GM18951 (cell line): ENCODE measurements around the gene ATP10B.
"Not testable (repeated sequence)": the region's sequence is repeated elsewhere in the genome, so short reads cannot be mapped to it uniquely, and the experiment has no call there.

Source experiments
- POLR2A ChIP-seq: IDR thresholded peaks from 4 replicates; pipeline ENCODE4 v1.6.1; 2011; ENCODE audit warnings: mild to moderate bottlenecking; ENCODE audit not compliant: insufficient read length, insufficient read depth; ENCODE audit errors: extremely low read depth
- in situ Hi-C: fragments of 300-500 bp; cut with MboI; formaldehyde crosslinking; loops from one replicate; pipeline ENCODE4 v1.12.0; 2022; ENCODE audit warnings: low sequenced_read_pairs, mixed read lengths, inconsistent platforms; ENCODE audit not compliant: unreplicated experiment

Gene ATP10B

GRCh38 chr5:160837749-160838593, 14.0 kb downstream of the ATP10B start:
- TF ChIP-seq POLR2A, result no peak
- in situ Hi-C loops, result no loop called here

- in situ Hi-C loops, result no loop called here
These were observed 14.8 kb downstream of the ATP10B start for GRCh38 chr5:160837211-160837610.

GRCh38 chr5:160835818-160836528, 16.0 kb downstream of the ATP10B start:
- TF ChIP-seq POLR2A, result no peak
- in situ Hi-C loops, result no loop called here

More at GRCh38 chr5:160837211-160837610, 14.8 kb downstream of the ATP10B start:
- TF ChIP-seq POLR2A, result no peak

GRCh38 chr5:160835376-160835775, 16.6 kb downstream of the ATP10B start:
- in situ Hi-C loops, result no loop called here
- TF ChIP-seq POLR2A, result no peak

- in situ Hi-C loops, result no loop called here
- no peak for TF ChIP-seq POLR2A
These were observed 18.2 kb downstream of the ATP10B start for GRCh38 chr5:160833806-160834205.

GRCh38 chr5:160831801-160832200, 20.2 kb downstream of the ATP10B start:
- in situ Hi-C loops, result no loop called here
- TF ChIP-seq POLR2A, result no peak

- TF ChIP-seq POLR2A, result no peak
- in situ Hi-C loops, result no loop called here
These were observed 27.6 kb downstream of the ATP10B start for GRCh38 chr5:160824301-160825001.

- in situ Hi-C loops, result not testable (repeated sequence)
These were observed 39.0 kb downstream of the ATP10B start for GRCh38 chr5:160812996-160813395.

GRCh38 chr5:160805376-160805775, 46.6 kb downstream of the ATP10B start:
- in situ Hi-C loops, result no loop called here
- TF ChIP-seq POLR2A, result no peak

- TF ChIP-seq POLR2A, result no peak
- in situ Hi-C loops, result no loop called here
These were observed 49.4 kb downstream of the ATP10B start for GRCh38 chr5:160802592-160802991.

- TF ChIP-seq POLR2A, result no peak
- in situ Hi-C loops, result no loop called here
These were observed 51.4 kb downstream of the ATP10B start for GRCh38 chr5:160800375-160801275.

GRCh38 chr5:160799184-160799583, 52.8 kb downstream of the ATP10B start:
- in situ Hi-C loops, result no loop called here
- no peak for TF ChIP-seq POLR2A
